A549 treated with ZK216348 at 1 μM for 4 hours (cell line): ENCODE results near the gene MTRR. TPM values are rescaled to one million over a fixed set of nuclear protein-coding genes. Genes with fewer than 3 reads are reported as not detected.

Experiments used
- total RNA-seq: library from RNA; stranded (reverse); fragments of 200-300 nt; extraction: Qiagen RNA extraction; gene quantifications from 5 replicates; pipeline ENCODE4 v1.2.3, GENCODE V29; 2022; ENCODE audit warnings: low read depth

MTRR gene
- total RNA-seq, result 28.5 to 32.6 TPM (median 30.8 TPM) in 5 replicates

DNA sequence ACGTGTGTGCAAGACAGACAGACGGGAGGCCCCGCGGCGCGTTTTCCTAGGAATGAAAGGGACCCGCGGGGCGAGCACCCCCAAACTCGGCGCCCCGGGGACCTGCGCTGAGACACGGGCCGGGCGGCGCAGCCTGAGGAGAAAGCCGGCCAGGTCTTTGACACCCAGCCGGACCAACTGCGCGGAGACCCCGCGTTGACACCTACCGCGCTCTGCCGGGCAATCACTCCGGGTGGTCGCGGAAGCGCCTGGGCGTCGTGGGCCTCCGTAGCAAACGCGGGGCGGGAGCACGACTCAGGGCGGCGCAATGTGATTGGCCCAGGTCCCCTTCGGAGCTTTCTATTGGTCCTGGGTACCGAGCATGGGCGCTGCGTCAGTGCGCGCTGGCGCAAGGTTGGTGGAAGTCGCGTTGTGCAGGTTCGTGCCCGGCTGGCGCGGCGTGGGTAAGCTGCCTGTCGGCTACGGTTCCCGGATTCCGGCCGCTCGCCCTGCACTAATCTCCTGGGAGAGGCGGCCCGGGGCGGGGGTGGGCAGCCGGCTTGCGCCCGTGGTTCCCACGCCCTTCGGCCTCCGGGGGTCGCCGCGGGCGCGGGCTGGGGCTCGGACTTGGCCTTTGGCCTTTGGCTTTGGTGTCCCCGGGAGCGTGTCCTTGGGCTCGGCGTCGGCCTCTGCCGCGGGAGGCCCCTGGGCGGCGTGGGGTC, at the start of gene MTRR, which contains the start of gene FASTKD3:
TSS of gene MTRR (plus strand) at position 376 of the 701 bp plus-strand sequence. CDS start 1,647 bp downstream, outside the sequence.
TSS of gene FASTKD3 (minus strand) at position 259 of the 701 bp plus-strand sequence. CDS start 948 bp downstream, outside the sequence.

DNA sequence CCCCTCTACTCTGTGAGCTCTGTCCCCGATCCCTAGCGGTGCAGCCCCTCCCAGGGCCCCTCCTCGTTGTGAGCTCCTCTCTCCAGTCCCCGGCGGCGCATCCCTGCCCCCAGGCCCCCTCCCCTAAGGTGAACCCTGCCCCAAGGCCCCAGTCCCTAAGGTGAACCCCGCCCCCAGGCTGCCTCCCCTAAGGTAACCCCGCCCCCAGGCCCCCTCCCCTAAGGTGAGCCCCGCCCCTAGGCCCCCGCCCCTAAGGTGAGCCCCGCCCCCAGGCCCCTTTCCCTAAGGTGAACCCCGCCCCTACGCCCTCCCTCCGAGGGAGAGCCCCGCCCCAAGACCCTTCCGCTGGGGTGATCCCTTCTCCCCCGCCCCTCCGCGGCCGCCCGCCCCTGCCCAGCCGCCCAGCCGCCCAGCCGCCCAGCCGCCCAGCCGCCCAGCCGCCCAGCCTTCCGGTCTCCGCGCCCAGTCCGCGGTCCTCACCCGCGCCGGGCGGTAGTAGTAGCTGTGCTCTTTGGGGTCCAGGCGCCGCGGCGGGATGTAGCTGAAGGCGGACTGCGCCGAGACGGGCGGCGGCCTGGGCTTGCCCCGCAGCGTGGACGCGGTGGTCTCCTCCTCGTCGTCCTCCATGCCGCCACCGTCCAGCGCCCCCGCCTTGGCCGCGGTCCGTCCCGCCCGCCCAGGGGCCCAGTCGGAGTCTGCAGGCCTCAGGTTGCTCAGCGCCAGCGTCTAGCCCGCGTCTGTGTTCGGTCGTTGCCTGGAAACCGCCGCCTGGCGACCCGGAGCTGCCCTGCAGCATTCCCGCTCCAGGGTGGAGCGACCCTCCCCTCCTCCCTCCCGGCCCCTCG, 18.3 kb upstream of the MTRR start, which contains the start of gene CFAP90:
TSS of gene CFAP90 (minus strand) at position 739 of the 845 bp plus-strand sequence. CDS start at position 627, 112 bp downstream.

Other genes starting within 250 kb of the MTRR start
- gene CFAP90, start 18.0 kb upstream of the MTRR start, total RNA-seq, result 0.43 to 0.74 TPM (median 0.56 TPM) in 5 replicates
- gene FASTKD3, start 117 bp upstream of the MTRR start, total RNA-seq, result 11.5 to 17.7 TPM (median 14.7 TPM) in 5 replicates